ENCODE data around the gene LAMA5. TPM values are rescaled to one million over a fixed set of nuclear protein-coding genes. Genes with fewer than 3 reads are reported as not detected.
A peak's percentile ranks its signal among the peaks of the same experiment; 100 is the strongest.

The LAMA5 gene
- total RNA-seq, 1 experiment from 2014 or later, result 1,050 TPM

GRCh38 chr20:62390317-62391164, 23.4 kb upstream of the LAMA5 start:
- Mint-ChIP-seq H3K36me3 (ENCODE audit: insufficient read depth, unreplicated experiment) (peaks cover 75% of the 10 kb centered on the region), H3K4me3 (ENCODE audit: unreplicated experiment) (peak overlapping the region; percentile 15), H3K27me3 (ENCODE audit: insufficient read depth, unreplicated experiment) (no peaks in the 10 kb centered on the region), H3K4me1 (ENCODE audit: low read depth, unreplicated experiment) (peaks cover 28% of the 10 kb centered on the region), H3K27ac (ENCODE audit: unreplicated experiment) (peak overlapping the region; percentile 78), H3K9me3 (ENCODE audit: unreplicated experiment) (no peaks in the 10 kb centered on the region)
- TF ChIP-seq, protein P1, sequence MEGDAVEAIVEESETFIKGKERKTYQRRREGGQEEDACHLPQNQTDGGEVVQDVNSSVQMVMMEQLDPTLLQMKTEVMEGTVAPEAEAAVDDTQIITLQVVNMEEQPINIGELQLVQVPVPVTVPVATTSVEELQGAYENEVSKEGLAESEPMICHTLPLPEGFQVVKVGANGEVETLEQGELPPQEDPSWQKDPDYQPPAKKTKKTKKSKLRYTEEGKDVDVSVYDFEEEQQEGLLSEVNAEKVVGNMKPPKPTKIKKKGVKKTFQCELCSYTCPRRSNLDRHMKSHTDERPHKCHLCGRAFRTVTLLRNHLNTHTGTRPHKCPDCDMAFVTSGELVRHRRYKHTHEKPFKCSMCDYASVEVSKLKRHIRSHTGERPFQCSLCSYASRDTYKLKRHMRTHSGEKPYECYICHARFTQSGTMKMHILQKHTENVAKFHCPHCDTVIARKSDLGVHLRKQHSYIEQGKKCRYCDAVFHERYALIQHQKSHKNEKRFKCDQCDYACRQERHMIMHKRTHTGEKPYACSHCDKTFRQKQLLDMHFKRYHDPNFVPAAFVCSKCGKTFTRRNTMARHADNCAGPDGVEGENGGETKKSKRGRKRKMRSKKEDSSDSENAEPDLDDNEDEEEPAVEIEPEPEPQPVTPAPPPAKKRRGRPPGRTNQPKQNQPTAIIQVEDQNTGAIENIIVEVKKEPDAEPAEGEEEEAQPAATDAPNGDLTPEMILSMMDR (IDR thresholded peaks at IDR 0.05; ENCODE audit: insufficient read depth in 1 of 2, low read depth in 1 of 2, low read length in 1 of 2, severe bottlenecking in 1 of 2, unreplicated experiment in 1 of 2), result no peak
- no peak for DNase-seq
- intact Hi-C loops (cut with micrococcal nuclease; ENCODE audit: unreplicated experiment), result no loop called here
- ChIA-PET CTCF (interaction anchor here (0.7 to 1.8 kb wide), 4 partner anchors 8 to 88 kb away, joined by 5 to 8 read pairs (median 6); no protein-coding TSS in a partner anchor), POLR2A (interaction anchor here (0.6 to 0.7 kb wide), 3 partner anchors 17 to 352 kb away, joined by 3 to 6 read pairs (median 3); no protein-coding TSS in a partner anchor)
- no peaks in the 10 kb centered on the region for H3K9me3 ChIP-seq
- H3K27me3 ChIP-seq (replicated peaks; ENCODE audit: control insufficient read depth, insufficient read depth, low read length), result no peaks in the 10 kb centered on the region
- H3K4me1 ChIP-seq, result peaks cover 10% of the 10 kb centered on the region
- H3K36me3 ChIP-seq (ENCODE audit: control insufficient read depth, insufficient read depth, low read length), result peaks cover 16% of the 10 kb centered on the region
- H3K4me3 ChIP-seq (ENCODE audit: low read depth, low read length), result no peak overlapping the region
- no TSS peak for BruUV-seq (replicated peaks)

DNA sequence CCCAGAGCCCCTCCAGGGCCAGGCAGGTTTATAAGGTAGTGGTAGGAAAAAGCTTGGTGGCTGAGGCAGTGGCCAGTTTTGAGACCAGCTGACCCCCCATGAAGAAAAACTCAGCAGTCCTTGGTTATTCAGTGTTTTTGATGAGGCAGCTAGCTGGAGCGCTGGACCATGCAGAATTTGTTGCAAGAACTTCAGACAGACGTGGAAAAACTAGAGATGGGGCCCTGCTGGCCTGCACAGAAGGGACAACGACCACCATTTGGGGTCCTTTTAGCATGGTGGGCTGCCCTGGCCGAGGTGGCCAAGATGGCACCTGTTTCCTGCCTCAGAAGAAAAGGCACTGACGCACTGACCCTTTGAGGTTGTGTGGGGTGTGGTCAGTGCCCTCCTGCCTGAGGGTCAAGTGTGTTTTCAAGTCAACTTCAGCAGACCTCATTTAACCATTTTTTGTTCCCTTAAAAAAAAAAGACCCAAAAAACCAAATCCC, 22.5 kb upstream of the LAMA5 start:
- H3K9me3 Mint-ChIP-seq (ENCODE audit: unreplicated experiment), result no peaks in the 10 kb centered on the region
- ChIA-PET POLR2A (interaction anchor here (0.6 to 0.7 kb wide), 2 partner anchors 87 to 353 kb away, joined by 3 to 6 read pairs; no protein-coding TSS in a partner anchor), CTCF (interaction anchor here (1.0 to 1.3 kb wide), 2 partner anchors 21 to 227 kb away, joined by 3 to 4 read pairs; no protein-coding TSS in a partner anchor)
- H3K4me3 ChIP-seq (ENCODE audit: low read depth, low read length), result no peak overlapping the region
- peaks cover 28% of the 10 kb centered on the region for H3K4me1 Mint-ChIP-seq (ENCODE audit: low read depth, unreplicated experiment)
- no peak for DNase-seq
- peak overlapping the region; percentile 95 for H3K27ac Mint-ChIP-seq (ENCODE audit: unreplicated experiment)
- H3K27me3 ChIP-seq (replicated peaks; ENCODE audit: control insufficient read depth, insufficient read depth, low read length), result no peaks in the 10 kb centered on the region
- no peaks in the 10 kb centered on the region for H3K27me3 Mint-ChIP-seq (ENCODE audit: insufficient read depth, unreplicated experiment)
- intact Hi-C loops (cut with micrococcal nuclease; ENCODE audit: unreplicated experiment), result no loop called here
- BruUV-seq (replicated peaks), result no TSS peak
- H3K4me1 ChIP-seq, result peaks cover 13% of the 10 kb centered on the region
- H3K4me3 Mint-ChIP-seq (ENCODE audit: unreplicated experiment), result peak overlapping the region; percentile 99
- TF ChIP-seq, protein P1 (IDR thresholded peaks at IDR 0.05; ENCODE audit: insufficient read depth in 1 of 2, low read depth in 1 of 2, low read length in 1 of 2, severe bottlenecking in 1 of 2, unreplicated experiment in 1 of 2), result no peak
- peaks cover 82% of the 10 kb centered on the region for H3K36me3 Mint-ChIP-seq (ENCODE audit: insufficient read depth, unreplicated experiment)
- H3K9me3 ChIP-seq, result no peaks in the 10 kb centered on the region
- peaks cover 16% of the 10 kb centered on the region for H3K36me3 ChIP-seq (ENCODE audit: control insufficient read depth, insufficient read depth, low read length)

DNA sequence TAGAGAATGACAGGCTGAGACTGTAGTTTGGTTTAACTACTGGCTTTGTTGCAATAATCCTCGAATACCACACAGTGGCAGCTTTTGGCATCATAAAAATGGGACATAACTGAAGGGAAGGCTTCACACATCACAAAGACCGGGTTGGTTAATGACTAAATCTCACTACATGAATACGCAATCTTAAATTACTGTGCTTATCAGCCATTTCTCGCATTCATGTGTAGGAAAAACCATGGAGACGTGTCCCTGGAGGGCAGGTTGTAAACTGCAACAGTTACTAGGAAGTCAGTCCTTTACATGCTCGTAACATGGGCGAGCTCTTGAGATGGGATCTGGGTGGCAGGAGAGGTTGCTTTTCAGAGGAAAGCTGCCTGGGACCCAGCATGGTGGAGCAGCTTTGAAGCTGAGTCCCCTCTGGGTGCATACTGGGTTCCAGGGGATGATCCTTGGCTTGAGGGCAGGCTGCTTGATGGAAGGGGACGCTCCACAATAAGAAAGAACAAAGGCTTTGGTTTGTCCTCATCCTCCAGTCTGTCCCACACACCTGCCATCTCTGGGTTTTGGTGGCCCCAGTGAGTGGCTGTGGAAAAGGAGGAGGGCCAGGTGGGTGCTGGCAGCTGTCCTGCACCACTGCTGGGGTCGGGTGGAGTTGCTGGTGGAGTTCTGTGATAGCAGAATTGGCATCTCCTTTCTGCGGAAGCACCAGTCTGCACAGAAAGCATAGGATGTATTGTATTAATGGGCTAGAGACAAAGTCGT, 21.9 kb upstream of the LAMA5 start:
- ChIA-PET POLR2A (interaction anchor here (3.0 kb wide), 1 partner anchor 22 kb away, joined by 43 read pairs; the partner anchor contains the start of gene LAMA5), CTCF (interaction anchor here (0.6 to 1.3 kb wide), 4 partner anchors 11 to 228 kb away, joined by 3 to 4 read pairs (median 4); no protein-coding TSS in a partner anchor)
- Mint-ChIP-seq H3K9me3 (ENCODE audit: unreplicated experiment) (no peaks in the 10 kb centered on the region), H3K4me3 (ENCODE audit: unreplicated experiment) (peak overlapping the region; percentile 99), H3K4me1 (ENCODE audit: low read depth, unreplicated experiment) (peaks cover 28% of the 10 kb centered on the region), H3K27me3 (ENCODE audit: insufficient read depth, unreplicated experiment) (no peaks in the 10 kb centered on the region), H3K27ac (ENCODE audit: unreplicated experiment) (peak overlapping the region; percentile 95), H3K36me3 (ENCODE audit: insufficient read depth, unreplicated experiment) (peaks cover 82% of the 10 kb centered on the region)
- H3K9me3 ChIP-seq, result no peaks in the 10 kb centered on the region
- no peaks in the 10 kb centered on the region for H3K27me3 ChIP-seq (replicated peaks; ENCODE audit: control insufficient read depth, insufficient read depth, low read length)
- TF ChIP-seq, protein P1 (IDR thresholded peaks at IDR 0.05; ENCODE audit: insufficient read depth in 1 of 2, low read depth in 1 of 2, low read length in 1 of 2, severe bottlenecking in 1 of 2, unreplicated experiment in 1 of 2), result peak in 1 of 2 experiments; percentile 2
- peaks cover 16% of the 10 kb centered on the region for H3K36me3 ChIP-seq (ENCODE audit: control insufficient read depth, insufficient read depth, low read length)
- no TSS peak for BruUV-seq (replicated peaks)
- no peak for DNase-seq
- intact Hi-C loops (cut with micrococcal nuclease; ENCODE audit: unreplicated experiment), result no loop called here
- H3K4me1 ChIP-seq, result peaks cover 13% of the 10 kb centered on the region
- H3K4me3 ChIP-seq (ENCODE audit: low read depth, low read length), result no peak overlapping the region

Data from Caco-2 (cell line).